Suprapubic skin (tissue), 4 donors: Measurements from ENCODE around the gene CEP78.
A peak's percentile ranks its signal among the peaks of the same experiment; 100 is the strongest.

Source experiments
- CTCF ChIP-seq, 2 donors: fragments of 200-600 bp in 1 of 2; fragments of 450-650 bp in 1 of 2; sonication (generic) in 1 of 2; IDR thresholded peaks; one replicate each; pipeline ENCODE4 v1.5.1; 2016 to 2019; ENCODE audit warnings: antibody characterized with exemption in 2 of 2, mild to moderate bottlenecking in 1 of 2, moderate library complexity in 1 of 2
- EP300 ChIP-seq: sonication (generic); formaldehyde crosslinking; IDR thresholded peaks from one replicate; pipeline ENCODE4 v1.6.1; 2017; ENCODE audit warnings: antibody characterized with exemption
- POLR2AphosphoS5 ChIP-seq, 3 donors: sonication (generic); formaldehyde crosslinking; IDR thresholded peaks; one replicate each; pipeline ENCODE4 v1.6.1; 2017; ENCODE audit warnings: antibody characterized with exemption in 3 of 3

- peak in 1 of 2 donors; percentile 19 for TF ChIP-seq CTCF (IDR thresholded peaks at IDR 0.05)
- TF ChIP-seq POLR2AphosphoS5 (IDR thresholded peaks at IDR 0.05) = no peak
- no peak for TF ChIP-seq EP300
Measured at GRCh38 chr9:78296893-78297671, 61.2 kb downstream of the CEP78 start, which contains the start of gene PSAT1.
